ENCODE data around the gene PRLR.

DNA sequence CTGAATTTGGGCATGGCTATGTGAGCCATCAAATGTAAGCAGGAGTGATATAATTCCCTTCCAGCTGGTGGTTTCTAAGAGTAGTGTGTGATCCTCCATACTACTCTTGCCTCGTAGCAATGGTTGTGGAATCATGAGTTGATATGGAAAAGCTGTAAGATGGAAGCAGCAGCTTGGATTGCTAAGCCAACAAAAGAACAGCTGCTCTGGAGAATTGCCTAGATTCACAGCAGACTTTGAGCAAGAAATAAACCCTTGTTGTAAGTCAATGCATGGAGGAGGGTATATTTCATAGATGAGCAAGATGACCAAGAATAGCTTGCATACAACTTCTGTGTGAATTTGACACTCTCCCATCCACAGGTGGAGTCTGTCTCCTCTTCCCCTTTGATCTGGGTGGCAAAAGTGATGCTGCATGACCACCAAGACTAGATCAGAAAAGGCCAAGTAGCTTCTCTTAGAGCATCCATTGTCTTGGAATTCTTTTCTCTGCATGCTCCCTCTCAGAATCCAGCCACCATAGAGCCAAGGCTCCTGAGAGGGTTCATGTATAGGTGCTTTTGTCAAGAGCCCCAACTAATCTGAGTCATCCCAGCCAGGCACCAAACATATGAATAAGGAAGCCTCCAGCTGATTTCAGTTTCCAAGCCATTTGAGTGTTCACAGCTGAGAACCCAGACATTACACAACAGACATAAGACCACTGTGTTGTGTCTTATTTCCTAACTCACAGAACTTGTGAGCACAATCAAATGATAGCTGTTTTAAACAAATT lies 79.0 kb downstream of the PRLR start:
- TF ChIP-seq GATA2 (IDR thresholded peaks at IDR 0.05; ENCODE audit: low read depth, low read length) (no peak), GATA3 (IDR thresholded peaks at IDR 0.05; ENCODE audit: low read depth, low read length) (no peak)
